NT2/D1 (cell line): ENCODE data around the gene FBXO38.

Source experiments
- SUZ12 ChIP-seq: IDR thresholded peaks from 2 replicates; pipeline ENCODE4 v1.6.1; 2011; ENCODE audit not compliant: insufficient read length, insufficient read depth; ENCODE audit errors: extremely low read depth
- YY1 ChIP-seq: IDR thresholded peaks from 2 replicates; pipeline ENCODE4 v1.6.1; 2011; ENCODE audit not compliant: insufficient read length, insufficient read depth
- ZNF274 ChIP-seq: IDR thresholded peaks from 2 replicates; pipeline ENCODE4 v1.6.1; 2011; ENCODE audit warnings: mild to moderate bottlenecking, low read depth, low read length

DNA sequence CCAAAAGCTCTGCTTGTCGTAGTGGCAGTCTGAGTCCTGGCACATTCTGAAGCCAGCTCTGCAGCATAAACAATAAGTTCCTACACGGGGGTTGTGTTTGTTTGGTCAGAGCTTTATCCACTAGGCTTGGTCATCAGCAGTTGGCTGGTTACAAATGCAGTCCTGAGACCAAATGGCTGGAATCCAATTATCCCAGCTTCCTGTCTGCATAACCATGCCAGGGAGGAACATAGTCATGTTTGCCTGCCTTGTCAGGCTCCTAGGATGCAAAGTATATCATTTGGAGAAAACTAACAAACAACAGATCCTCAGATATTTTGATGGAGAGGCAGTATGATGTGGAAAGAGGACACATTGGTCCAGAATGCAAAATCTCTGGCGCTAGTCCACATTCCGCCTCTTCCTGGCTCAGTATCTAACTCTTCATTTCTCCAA lies 85.8 kb downstream of the FBXO38 start:
- TF ChIP-seq YY1 (no peak), SUZ12 (no peak), ZNF274 (no peak)
